H1 (cell line): ENCODE measurements around the gene ALOX15B. TPM values are rescaled to one million over a fixed set of nuclear protein-coding genes. Genes with fewer than 3 reads are reported as not detected.

Source experiments
- CTCF ChIA-PET: fragments of 300-600 bp; sonication (Branson Sonifier 250); formaldehyde crosslinking; loops from one replicate; lab custom pipeline; 2021; ENCODE audit not compliant: partially characterized antibody; lab: Charles Lee
- POLR2A ChIA-PET: fragments of 300-600 bp; sonication (Branson Sonifier 250); formaldehyde crosslinking; loops from one replicate; lab custom pipeline; 2021; ENCODE audit warnings: inconsistent platforms; ENCODE audit not compliant: partially characterized antibody; lab: Charles Lee
- DNase-seq, 2 experiments: peaks; one replicate each; pipeline versions ENCODE4 v3.0.0 to v3.0.0-alpha.2; 2010 to 2022; ENCODE audit warnings: low spot score in 2 of 2, low read depth in 1 of 2, mixed read lengths in 1 of 2
- FAIRE-seq: peaks from 2 replicates; lab custom pipeline; 2011; peaks lifted over from hg19 to GRCh38; lab: Jason Lieb, UNC
- H2AFZ ChIP-seq: 2 replicates; pipeline ENCODE4 v1.8.1; 2012; ENCODE audit warnings: low read length, inconsistent platforms
- H2AK5ac ChIP-seq: 2 replicates; pipeline ENCODE4 v1.6.1; 2013; ENCODE audit warnings: low read depth, low read length
- H2BK120ac ChIP-seq: replicated peaks from 2 replicates; pipeline ENCODE3; 2013; ENCODE audit warnings: low read depth, low read length, inconsistent platforms
- H2BK12ac ChIP-seq: 2 replicates; pipeline ENCODE4 v1.6.1; 2013; ENCODE audit warnings: low read depth, low read length
- H2BK15ac ChIP-seq: 2 replicates; pipeline ENCODE4 v1.6.1; 2013; ENCODE audit warnings: low read length
- H2BK20ac ChIP-seq: 2 replicates; pipeline ENCODE4 v1.6.1; 2013; ENCODE audit warnings: low read length
- H2BK5ac ChIP-seq: 2 replicates; pipeline ENCODE4 v1.6.1; 2013; ENCODE audit warnings: low read depth, low read length
- H3K14ac ChIP-seq: 2 replicates; pipeline ENCODE4 v1.6.1; 2013; ENCODE audit warnings: inconsistent platforms; ENCODE audit not compliant: insufficient read length
- H3K18ac ChIP-seq: 2 replicates; pipeline ENCODE4 v1.6.1; 2013; ENCODE audit warnings: low read length; ENCODE audit errors: extremely low read depth
- H3K23ac ChIP-seq: 2 replicates; pipeline ENCODE4 v1.6.1; 2013; ENCODE audit warnings: inconsistent platforms; ENCODE audit not compliant: insufficient read length
- H3K23me2 ChIP-seq: 2 replicates; pipeline ENCODE4 v1.6.1; 2013; ENCODE audit warnings: low read depth, low read length
- H3K27ac ChIP-seq: 2 replicates; pipeline ENCODE4 v1.6.1; 2011; ENCODE audit warnings: low read depth, low read length, inconsistent platforms
- H3K27me3 ChIP-seq, 4 experiments: replicated peaks in 1 of 4; 1 replicate in 1 of 4; 2 replicates in 3 of 4; pipeline versions ENCODE4 v1.6.1 to v1.8.1; 2011 to 2013; ENCODE audit warnings: low read length in 3 of 4, mild to moderate bottlenecking in 3 of 4, inconsistent platforms in 2 of 4, mixed read lengths in 2 of 4, moderate library complexity in 1 of 4; ENCODE audit not compliant: control insufficient read depth in 3 of 4, insufficient read depth in 3 of 4; ENCODE audit errors: extremely low read depth in 1 of 4
- H3K36me3 ChIP-seq, 4 experiments: 2 replicates each; pipeline versions ENCODE4 v1.6.1 to v1.8.1; 2011 to 2013; ENCODE audit warnings: mild to moderate bottlenecking in 4 of 4, low read length in 3 of 4, moderate library complexity in 2 of 4, control low read depth in 1 of 4, inconsistent platforms in 1 of 4; ENCODE audit not compliant: insufficient read depth in 4 of 4, control insufficient read depth in 2 of 4
- H3K4ac ChIP-seq: replicated peaks from 2 replicates; pipeline ENCODE3; 2013; ENCODE audit warnings: low read length, low read depth, mixed read lengths, inconsistent platforms; ENCODE audit not compliant: insufficient read length
- H3K4me1 ChIP-seq, 4 experiments: replicated peaks in 1 of 4; 1 replicate in 1 of 4; 2 replicates in 3 of 4; pipeline versions ENCODE4 v1.6.1 to v1.8.1; 2011 to 2013; ENCODE audit warnings: low read length in 3 of 4, inconsistent platforms in 2 of 4, mixed read lengths in 1 of 4; ENCODE audit not compliant: insufficient read depth in 4 of 4, control insufficient read depth in 3 of 4
- H3K4me2 ChIP-seq, 2 experiments: 2 replicates each; pipeline versions ENCODE4 v1.6.1 to v1.8.1; 2011 to 2013; ENCODE audit warnings: low read depth in 2 of 2, low read length in 2 of 2, control low read depth in 1 of 2, inconsistent platforms in 1 of 2, mild to moderate bottlenecking in 1 of 2; ENCODE audit not compliant: insufficient read depth in 1 of 2
- H3K4me3 ChIP-seq, 4 experiments: fragments of 200-600, 300-600 bp in 1 of 4; sonication (generic), shearing (Covaris generic), sonication (Bioruptor Twin) in 1 of 4; 2 replicates each; pipeline versions ENCODE4 v1.5.1 to v1.8.1; 2011 to 2016; ENCODE audit warnings: low read length in 4 of 4, low read depth in 3 of 4, control low read depth in 2 of 4, inconsistent platforms in 2 of 4, mild to moderate bottlenecking in 2 of 4, mixed read lengths in 1 of 4, moderate library complexity in 1 of 4; ENCODE audit not compliant: insufficient read depth in 2 of 4; ENCODE audit errors: extremely low read depth in 1 of 4
- H3K56ac ChIP-seq: replicated peaks from 2 replicates; pipeline ENCODE3; 2013; ENCODE audit warnings: low read depth, mild to moderate bottlenecking, mixed read lengths, low read length, inconsistent platforms; ENCODE audit not compliant: insufficient read length
- H3K79me1 ChIP-seq: 2 replicates; pipeline ENCODE4 v1.6.1; 2013; ENCODE audit warnings: low read depth, low read length, control low read depth
- H3K79me2 ChIP-seq, 2 experiments: 2 replicates each; pipeline versions ENCODE4 v1.6.1 to v1.8.1; 2012 to 2013; ENCODE audit warnings: low read length in 2 of 2, mild to moderate bottlenecking in 2 of 2, inconsistent platforms in 1 of 2; ENCODE audit not compliant: insufficient read depth in 2 of 2, control insufficient read depth in 1 of 2
- H3K9ac ChIP-seq, 4 experiments: replicated peaks in 1 of 4; 1 replicate in 1 of 4; 2 replicates in 3 of 4; pipeline versions ENCODE4 v1.6.1 to v1.8.1; 2011 to 2013; ENCODE audit warnings: low read depth in 3 of 4, low read length in 3 of 4, control low read depth in 2 of 4, mild to moderate bottlenecking in 2 of 4, moderate library complexity in 2 of 4, inconsistent platforms in 1 of 4; ENCODE audit errors: extremely low read depth in 1 of 4
- H3K9me3 ChIP-seq, 2 experiments: 2 replicates each; pipeline versions ENCODE4 v1.6.1 to v1.8.1; 2012 to 2013; ENCODE audit warnings: mild to moderate bottlenecking in 2 of 2, moderate library complexity in 2 of 2, control low read depth in 1 of 2, inconsistent platforms in 1 of 2, low read depth in 1 of 2, low read length in 1 of 2, mixed read lengths in 1 of 2; ENCODE audit not compliant: insufficient read depth in 2 of 2
- H4K20me1 ChIP-seq, 2 experiments: replicated peaks in 1 of 2; 2 replicates each; pipeline versions ENCODE3 to v1.8.1; 2011 to 2013; ENCODE audit warnings: inconsistent platforms in 2 of 2, low read length in 2 of 2, mild to moderate bottlenecking in 1 of 2; ENCODE audit not compliant: insufficient read depth in 2 of 2, control insufficient read depth in 1 of 2
- H4K5ac ChIP-seq: 2 replicates; pipeline ENCODE4 v1.6.1; 2013; ENCODE audit warnings: low read length, low read depth, mixed read lengths, inconsistent platforms; ENCODE audit not compliant: insufficient read length
- H4K8ac ChIP-seq: 2 replicates; pipeline ENCODE4 v1.8.0; 2013; ENCODE audit warnings: mild to moderate bottlenecking, moderate library complexity, low read length, inconsistent platforms; ENCODE audit not compliant: insufficient read depth; ENCODE audit errors: extremely low read depth
- H4K91ac ChIP-seq: replicated peaks from 2 replicates; pipeline ENCODE3; 2013; ENCODE audit warnings: low read length, mixed read lengths, inconsistent platforms; ENCODE audit not compliant: insufficient read length
- NANOG ChIP-seq: IDR thresholded peaks from 2 replicates; pipeline ENCODE4 v1.6.1; 2011; ENCODE audit warnings: low read length, low read depth, mild to moderate bottlenecking, inconsistent platforms; ENCODE audit not compliant: insufficient read depth, poor library complexity, severe bottlenecking
- WGBS, 2 experiments: shearing (Covaris generic) in 1 of 2; methylation state at CpG; one replicate each; pipeline versions ENCODE4 v1.1.6 to v1.1.7; 2013 to 2015; ENCODE audit warnings: low lambda C conversion rate in 2 of 2, mixed read lengths in 2 of 2, inconsistent platforms in 1 of 2, low coverage in 1 of 2, missing lambda C conversion rate in 1 of 2; ENCODE audit not compliant: insufficient replicate concordance in 2 of 2, insufficient coverage in 1 of 2, insufficient read length in 1 of 2; ENCODE audit errors: extremely low coverage in 1 of 2, missing lambda C conversion rate in 1 of 2; 5-methylcytosine and 5-hydroxymethylcytosine counted together
- polyA plus RNA-seq, 7 experiments: library from polyadenylated mRNA; depleted of rRNA in 3 of 7; stranded (reverse) in 5 of 7; unstranded in 2 of 7; fragments of >200 nt in 5 of 7; fragments of 200-250 nt in 2 of 7; gene quantifications; 1 replicate in 5 of 7; 2 replicates in 1 of 7; 4 replicates in 1 of 7; pipeline versions ENCODE4 v1.2.1 to v1.2.3, GENCODE V29; 2011 to 2013; ENCODE audit warnings: missing spikeins in 2 of 7, mixed read lengths in 2 of 7
- total RNA-seq: library from RNA; stranded (reverse); fragmentation: NEBNext Ultra II Directional; extraction: Animal tissue kit (Norgen Biotek cat#: 25700); gene quantifications from 2 replicates; pipeline ENCODE4 v1.2.1, GENCODE V29; 2021
- TF ChIP-seq, protein P1 (sequence below): IDR thresholded peaks from 2 replicates; pipeline ENCODE4 v1.6.1; 2011; ENCODE audit warnings: low read length, improper control_type of control experiment

Gene ALOX15B
- total and polyA plus RNA-seq, 2 of the 8 experiments (the other 6 are each of a cell fraction or from before 2014, with no cell fraction given), result 0.63 to 0.91 TPM

DNA sequence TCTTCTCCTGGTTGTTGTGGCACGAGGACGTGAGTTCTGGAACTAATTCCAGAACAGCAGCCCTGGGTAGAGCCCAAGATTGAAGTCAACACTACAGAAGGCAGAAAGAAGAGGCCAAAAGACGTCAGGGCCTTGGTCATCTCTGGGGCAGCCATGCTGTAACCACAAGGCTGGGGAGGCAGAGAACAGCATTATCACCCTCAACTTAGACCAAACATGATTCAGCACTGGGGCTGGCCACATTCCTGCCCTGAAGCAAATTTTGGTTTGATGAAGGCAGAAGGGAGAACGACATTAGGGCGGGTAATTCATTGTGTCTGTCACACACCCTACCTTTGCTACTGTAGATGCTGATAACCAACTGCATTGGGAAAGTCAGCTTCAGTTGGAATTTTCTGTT is 9.7 kb upstream of the ALOX15B start:
- ChIA-PET POLR2A (no interaction called here), CTCF (interaction anchor here (0.7 to 8.4 kb wide), 5 partner anchors 12 to 116 kb away, joined by 3 to 43 read pairs (median 4); no protein-coding TSS in a partner anchor)
- no peaks in the 10 kb centered on the region for H3K9me3 ChIP-seq

More for the DNA sequence above, 9.7 kb upstream of the ALOX15B start:
- Histone ChIP-seq H4K91ac (no peak overlapping the region), H3K9ac (no peak overlapping the region), H3K14ac (no peak overlapping the region), H3K4me3 (no peak overlapping the region), H3K79me1 (no peaks in the 10 kb centered on the region), H3K27me3 (no peaks in the 10 kb centered on the region; a peak in 2 of 7 replicates), H2BK20ac (no peak overlapping the region), H3K56ac (no peak overlapping the region), H3K36me3 (no peaks in the 10 kb centered on the region), H3K18ac (no peak overlapping the region), H3K4ac (no peak overlapping the region), H3K23ac (no peak overlapping the region), H2BK15ac (no peak overlapping the region), H3K23me2 (no peaks in the 10 kb centered on the region), H2AK5ac (no peak overlapping the region), H3K27ac (no peak overlapping the region), H4K8ac (no peak overlapping the region), H3K4me1 (no peaks in the 10 kb centered on the region), H2BK5ac (no peak overlapping the region), H2AFZ (no peak overlapping the region), H4K20me1 (no peaks in the 10 kb centered on the region), H4K5ac (no peak overlapping the region), H2BK12ac (no peak overlapping the region), H2BK120ac (no peak overlapping the region), H3K79me2 (no peaks in the 10 kb centered on the region), H3K4me2 (no peak overlapping the region)
- WGBS, 2 experiments, result 84% methylated on average over 5 of the region's 5 CpGs; no CpG with 5 or more reads in 1 of the 2 experiments
- FAIRE-seq, result no peak
- no peak for TF ChIP-seq NANOG
- TF ChIP-seq, protein P1, sequence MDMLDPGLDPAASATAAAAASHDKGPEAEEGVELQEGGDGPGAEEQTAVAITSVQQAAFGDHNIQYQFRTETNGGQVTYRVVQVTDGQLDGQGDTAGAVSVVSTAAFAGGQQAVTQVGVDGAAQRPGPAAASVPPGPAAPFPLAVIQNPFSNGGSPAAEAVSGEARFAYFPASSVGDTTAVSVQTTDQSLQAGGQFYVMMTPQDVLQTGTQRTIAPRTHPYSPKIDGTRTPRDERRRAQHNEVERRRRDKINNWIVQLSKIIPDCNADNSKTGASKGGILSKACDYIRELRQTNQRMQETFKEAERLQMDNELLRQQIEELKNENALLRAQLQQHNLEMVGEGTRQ, result no peak
- DNase-seq, result no peak
